IMR-90 (cell line): Measurements from ENCODE around the gene SERPINI1. TPM values are rescaled to one million over a fixed set of nuclear protein-coding genes. Genes with fewer than 3 reads are reported as not detected.

Experiments used
- ATAC-seq: fragments of 200-7000 bp; cut with Tn5 transposase; 2 replicates; pipeline ENCODE4 v1.9.1; 2020; ENCODE audit warnings: low read depth, mild to moderate bottlenecking, moderate library complexity
- BruUV-seq: library from RNA; stranded (reverse); fragments of 400-500 nt; replicated peaks from 2 replicates; lab custom pipeline; 2021; lab: Mats Ljungman, UMichigan
- CTCF ChIA-PET: fragments of 300-600 bp; formaldehyde crosslinking; extraction: SDS; loops from one replicate; lab custom pipeline; 2021; ENCODE audit warnings: antibody characterized with exemption; lab: Yijun Ruan, JAX
- POLR2A ChIA-PET: fragments of 300-600 bp; sonication (Branson Sonifier 250); formaldehyde crosslinking; loops from one replicate; lab custom pipeline; 2022; ENCODE audit warnings: antibody characterized with exemption; ENCODE audit not compliant: unreplicated experiment; lab: Charles Lee
- DNase-seq: peaks from one replicate; pipeline ENCODE4 v3.0.0; 2013
- H2AFZ ChIP-seq: replicated peaks from 2 replicates; pipeline ENCODE3; 2013; ENCODE audit warnings: low read length, mild to moderate bottlenecking; ENCODE audit not compliant: poor library complexity
- H2AK5ac ChIP-seq: 2 replicates; pipeline ENCODE4 v1.6.1; 2013; ENCODE audit warnings: low read depth, low read length, inconsistent platforms
- H2AK9ac ChIP-seq: replicated peaks from 2 replicates; pipeline ENCODE3; 2013; ENCODE audit warnings: mild to moderate bottlenecking, low read depth, low read length, moderate library complexity; ENCODE audit not compliant: poor library complexity
- H2BK120ac ChIP-seq: 2 replicates; pipeline ENCODE4 v1.6.1; 2013; ENCODE audit warnings: low read depth, low read length, inconsistent platforms
- H2BK15ac ChIP-seq: 3 replicates; pipeline ENCODE4 v1.6.1; 2013; ENCODE audit warnings: low read depth, low read length, inconsistent platforms
- H2BK20ac ChIP-seq: 2 replicates; pipeline ENCODE4 v1.6.1; 2013; ENCODE audit warnings: low read depth, mild to moderate bottlenecking, inconsistent platforms, low read length, moderate library complexity
- H2BK5ac ChIP-seq: 2 replicates; pipeline ENCODE4 v1.6.1; 2013; ENCODE audit warnings: mild to moderate bottlenecking, low read depth, low read length, inconsistent platforms; ENCODE audit not compliant: poor library complexity, severe bottlenecking
- H3K14ac ChIP-seq: replicated peaks from 2 replicates; pipeline ENCODE4 v1.6.1; 2013; ENCODE audit warnings: low read depth, low read length, inconsistent platforms
- H3K18ac ChIP-seq: 2 replicates; pipeline ENCODE4 v1.6.1; 2013; ENCODE audit warnings: low read depth, low read length, control low read depth
- H3K23ac ChIP-seq: 2 replicates; pipeline ENCODE4 v1.6.1; 2013; ENCODE audit warnings: low read depth, low read length, inconsistent platforms
- H3K27ac ChIP-seq: 2 replicates; pipeline ENCODE4 v1.5.1; 2013; ENCODE audit warnings: mild to moderate bottlenecking, control low read depth, low read length; ENCODE audit not compliant: insufficient read depth
- H3K27me3 ChIP-seq: 2 replicates; pipeline ENCODE4 v1.6.1; 2013; ENCODE audit warnings: low read length; ENCODE audit not compliant: control insufficient read depth, insufficient read depth
- H3K36me3 ChIP-seq: 2 replicates; pipeline ENCODE4 v1.6.1; 2013; ENCODE audit warnings: low read length, mixed read lengths; ENCODE audit not compliant: control insufficient read depth, insufficient read depth
- H3K4ac ChIP-seq: 2 replicates; pipeline ENCODE4 v1.6.1; 2013; ENCODE audit warnings: low read depth, low read length, inconsistent platforms
- H3K4me1 ChIP-seq: 2 replicates; pipeline ENCODE4 v1.6.1; 2013; ENCODE audit warnings: low read length, mixed read lengths; ENCODE audit not compliant: control insufficient read depth, insufficient read depth
- H3K4me2 ChIP-seq: 2 replicates; pipeline ENCODE4 v1.6.1; 2013; ENCODE audit warnings: low read depth, mild to moderate bottlenecking, control low read depth, low read length, moderate library complexity
- H3K4me3 ChIP-seq: 2 replicates; pipeline ENCODE4 v1.5.1; 2013; ENCODE audit warnings: low read depth, mild to moderate bottlenecking, control low read depth, low read length, moderate library complexity; ENCODE audit not compliant: insufficient read depth
- H3K56ac ChIP-seq: 2 replicates; pipeline ENCODE4 v1.6.1; 2013; ENCODE audit warnings: low read length, inconsistent platforms; ENCODE audit not compliant: insufficient read depth; ENCODE audit errors: extremely low read depth
- H3K79me1 ChIP-seq, 2 experiments: 2 replicates each; pipeline ENCODE4 v1.6.1; 2013; ENCODE audit warnings: low read length in 2 of 2, inconsistent platforms in 1 of 2, low read depth in 1 of 2
- H3K9ac ChIP-seq: 2 replicates; pipeline ENCODE4 v1.6.1; 2013; ENCODE audit warnings: low read depth, low read length, control low read depth
- H3K9me1 ChIP-seq: 2 replicates; pipeline ENCODE4 v1.6.1; 2013; ENCODE audit warnings: low read length, inconsistent platforms; ENCODE audit not compliant: insufficient read depth
- H3K9me3 ChIP-seq: 2 replicates; pipeline ENCODE4 v1.6.1; 2013; ENCODE audit warnings: low read length; ENCODE audit not compliant: control insufficient read depth, insufficient read depth
- H4K20me1 ChIP-seq: 2 replicates; pipeline ENCODE4 v1.6.1; 2013; ENCODE audit warnings: low read length, inconsistent platforms; ENCODE audit not compliant: insufficient read depth
- H4K5ac ChIP-seq: 2 replicates; pipeline ENCODE4 v1.6.1; 2013; ENCODE audit warnings: mild to moderate bottlenecking, low read depth, low read length, control low read depth
- H4K8ac ChIP-seq, 2 experiments: 2 replicates each; pipeline ENCODE4 v1.6.1; 2013; ENCODE audit warnings: low read depth in 2 of 2, low read length in 2 of 2, control low read depth in 1 of 2, inconsistent platforms in 1 of 2
- H4K91ac ChIP-seq: 2 replicates; pipeline ENCODE4 v1.6.1; 2013; ENCODE audit warnings: low read depth, low read length, inconsistent platforms; ENCODE audit not compliant: insufficient read depth
- CEBPB ChIP-seq: IDR thresholded peaks from 2 replicates; pipeline ENCODE4 v1.6.1; 2012; ENCODE audit warnings: low read depth, low read length, improper control_type of control experiment
- CHD1 ChIP-seq: IDR thresholded peaks from 2 replicates; pipeline ENCODE4 v1.6.1; 2012; ENCODE audit warnings: low read depth, low read length, improper control_type of control experiment
- CTCF ChIP-seq: conservative IDR thresholded peaks from 2 replicates; pipeline ENCODE4 v1.5.1; 2012; ENCODE audit warnings: mild to moderate bottlenecking, low read depth, low read length, improper control_type of control experiment
- ELK1 ChIP-seq: fragments of 150-350 bp; IDR thresholded peaks from 2 replicates; pipeline ENCODE4 v1.6.1; 2016; ENCODE audit warnings: low read depth, mild to moderate bottlenecking, low read length, moderate library complexity, borderline replicate concordance
- FOS ChIP-seq: fragments of 150-350 bp; IDR thresholded peaks from 2 replicates; pipeline ENCODE4 v1.6.1; 2016; ENCODE audit warnings: low read depth, low read length
- MAFK ChIP-seq: IDR thresholded peaks from 2 replicates; pipeline ENCODE4 v1.6.1; 2012; ENCODE audit warnings: low read depth, low read length, improper control_type of control experiment
- MAZ ChIP-seq: IDR thresholded peaks from 2 replicates; pipeline ENCODE4 v1.6.1; 2012; ENCODE audit warnings: low read depth, mild to moderate bottlenecking, low read length, improper control_type of control experiment, moderate library complexity, borderline replicate concordance
- MXI1 ChIP-seq: IDR thresholded peaks from 2 replicates; pipeline ENCODE4 v1.6.1; 2012; ENCODE audit warnings: low read depth, mild to moderate bottlenecking, low read length, moderate library complexity, borderline replicate concordance
- POLR2A ChIP-seq: IDR thresholded peaks from 2 replicates; pipeline ENCODE4 v1.6.1; 2012; ENCODE audit warnings: mild to moderate bottlenecking, low read depth, low read length
- RCOR1 ChIP-seq: IDR thresholded peaks from 2 replicates; pipeline ENCODE4 v1.6.1; 2012; ENCODE audit warnings: mild to moderate bottlenecking, low read length, improper control_type of control experiment; ENCODE audit not compliant: insufficient replicate concordance
- RFX5 ChIP-seq: IDR thresholded peaks from 2 replicates; pipeline ENCODE4 v1.8.0; 2012; ENCODE audit warnings: low read depth, mild to moderate bottlenecking, low read length, moderate library complexity
- SMC3 ChIP-seq: fragments of 150-350 bp; IDR thresholded peaks from 2 replicates; pipeline ENCODE4 v1.6.1; 2016; ENCODE audit warnings: low read depth, mild to moderate bottlenecking, antibody characterized with exemption, low read length, moderate library complexity
- WGBS, 2 experiments: methylation state at CpG; one replicate each; pipeline versions ENCODE4 v1.1.5 to v1.1.7; 2013; ENCODE audit warnings: missing lambda C conversion rate in 2 of 2; ENCODE audit not compliant: insufficient read length in 1 of 2; ENCODE audit errors: extremely low coverage in 2 of 2; 5-methylcytosine and 5-hydroxymethylcytosine counted together
- dilution Hi-C: fragments of 300-500 bp; cut with HindIII; formaldehyde crosslinking; loops from one replicate; pipeline ENCODE4 v1.14.3; 2018; ENCODE audit warnings: low sequenced_read_pairs; ENCODE audit not compliant: unreplicated experiment
- in situ Hi-C: fragments of 300-500 bp; cut with MboI; formaldehyde crosslinking; loops from 3 replicates; pipeline ENCODE4 v1.14.3; 2019; ENCODE audit warnings: low sequenced_read_pairs, inconsistent platforms, mixed read lengths
- intact Hi-C: fragments of 100-400 bp; cut with micrococcal nuclease; formaldehyde crosslinking; loops from 2 replicates; pipeline ENCODE4 v1.10.0; 2022
- polyA plus RNA-seq, 3 experiments: library from polyadenylated mRNA; depleted of rRNA; stranded (reverse); fragments of >200 nt; gene quantifications; 2 replicates each; pipeline ENCODE4 v1.2.3, GENCODE V29; 2012; ENCODE audit warnings: low replicate concordance in 1 of 3
- total RNA-seq: library from RNA; depleted of rRNA; stranded (reverse); fragments of >200 nt; gene quantifications from 2 replicates; pipeline ENCODE4 v1.2.3, GENCODE V29; 2012

The SERPINI1 gene
- total and polyA plus RNA-seq, 2 of the 4 experiments (the other 2 are of a cell fraction) = 0.36 to 1.3 TPM

GRCh38 chr3:167718582-167718981, 16.9 kb upstream of the SERPINI1 start:
- no peak overlapping the region for H4K8ac ChIP-seq
- intact Hi-C loops = no loop called here
- no peak overlapping the region for H2AK9ac ChIP-seq
- no peak overlapping the region for H3K18ac ChIP-seq
- ChIA-PET CTCF (no interaction called here), POLR2A (no interaction called here)
- DNase-seq (no peak), ATAC-seq (no peak)
- dilution Hi-C loops = no loop called here
- peaks cover 16% of the 10 kb centered on the region; the same call in 1 of the 2 replicates for H4K20me1 ChIP-seq
- H3K27me3 ChIP-seq = no peaks in the 10 kb centered on the region
- H2BK120ac ChIP-seq = no peak overlapping the region
- H3K4me1 ChIP-seq = no peaks in the 10 kb centered on the region
- H3K79me1 ChIP-seq = peaks cover 16 to 43% of the 10 kb centered on the region in 2 experiments
- no peak overlapping the region for H4K91ac ChIP-seq
- no peaks in the 10 kb centered on the region for H3K9me1 ChIP-seq
- peaks cover 5% of the 10 kb centered on the region for H3K36me3 ChIP-seq
- no peak overlapping the region for H2BK5ac ChIP-seq
- H3K27ac ChIP-seq = no peak overlapping the region
- TF ChIP-seq CEBPB (no peak), CHD1 (no peak), POLR2A (no peak), MXI1 (no peak), RFX5 (no peak), ELK1 (no peak), FOS (no peak), MAFK (no peak), MAZ (no peak), RCOR1 (no peak), SMC3 (no peak), CTCF (no peak)
- no peaks in the 10 kb centered on the region for H3K9me3 ChIP-seq
- H3K23ac ChIP-seq = no peak overlapping the region
- no peak overlapping the region for H3K56ac ChIP-seq
- no peak overlapping the region for H2AFZ ChIP-seq
- BruUV-seq = no TSS peak
- no CpG with 5 or more reads among the region's 1 CpG for WGBS, 2 experiments
- H3K4me2 ChIP-seq = no peak overlapping the region
- H3K9ac ChIP-seq = no peak overlapping the region
- no peak overlapping the region for H3K4me3 ChIP-seq
- no peak overlapping the region for H3K4ac ChIP-seq
- H4K5ac ChIP-seq = no peak overlapping the region
- no peak overlapping the region for H2BK15ac ChIP-seq
- no peak overlapping the region for H3K14ac ChIP-seq
- H2BK20ac ChIP-seq = no peak overlapping the region
- in situ Hi-C loops = no loop called here
- no peak overlapping the region for H2AK5ac ChIP-seq
